ENCODE results near the gene C1orf50.

The C1orf50 gene

GRCh38 chr1:42737257-42737656 lies 29.8 kb upstream of the C1orf50 start:
- H4K8ac ChIP-seq (ENCODE audit: low read length) = no peak overlapping the region
- no peak overlapping the region for H3K4me3 ChIP-seq (ENCODE audit: insufficient read depth in 1 of 2, low read depth in 1 of 2, low read length in 2 of 2)

GRCh38 chr1:42737986-42738677 lies 28.9 kb upstream of the C1orf50 start:
- Histone ChIP-seq H3K23ac (ENCODE audit: low read length in 2 of 2) (no peak overlapping the region), H3K9ac (ENCODE audit: low read length) (no peak overlapping the region), H3K36me3 (ENCODE audit: control insufficient read depth in 1 of 2, insufficient read depth in 2 of 2, low read depth in 1 of 2, low read length in 2 of 2) (no peaks in the 10 kb centered on the region), H2BK5ac (ENCODE audit: low read depth, low read length, poor library complexity, severe bottlenecking) (no peak overlapping the region), H2BK12ac (ENCODE audit: low read length in 2 of 2) (no peak overlapping the region), H3K18ac (ENCODE audit: low read depth in 1 of 2, low read length in 2 of 2) (no peak overlapping the region), H3K27me3 (ENCODE audit: control insufficient read depth in 1 of 2, insufficient read depth in 1 of 2, low read length in 2 of 2) (no peaks in the 10 kb centered on the region), H3K9me3 (ENCODE audit: control insufficient read depth, low read length) (no peaks in the 10 kb centered on the region), H2AFZ (ENCODE audit: low read depth, low read length) (no peak overlapping the region), H2BK15ac (ENCODE audit: low read depth, poor library complexity, severe bottlenecking) (no peak overlapping the region), H3K4me1 (ENCODE audit: control insufficient read depth, insufficient read depth, low read depth, low read length) (peaks cover 3% of the 10 kb centered on the region), H3K14ac (ENCODE audit: low read length in 2 of 2) (peak overlapping the region in 1 of 2 experiments; percentile 30), H4K8ac (ENCODE audit: low read length) (no peak overlapping the region), H2AK5ac (ENCODE audit: low read length, severe bottlenecking) (no peak overlapping the region), H3K4me3 (ENCODE audit: insufficient read depth in 1 of 2, low read depth in 1 of 2, low read length in 2 of 2) (no peak overlapping the region), H3K4ac (ENCODE audit: low read depth in 1 of 2, low read length in 2 of 2) (no peak overlapping the region), H3K79me1 (replicated peaks; ENCODE audit: low read length, poor library complexity, severe bottlenecking) (no peaks in the 10 kb centered on the region), H3K4me2 (ENCODE audit: low read length, poor library complexity, severe bottlenecking) (no peak overlapping the region), H3K27ac (ENCODE audit: low read length, poor library complexity, severe bottlenecking) (no peak overlapping the region), H4K91ac (ENCODE audit: low read length) (no peak overlapping the region), H2BK120ac (ENCODE audit: low read depth, low read length) (no peak overlapping the region)
- 90% methylated on average over 21 of the region's 21 CpGs for WGBS
- DNase-seq = no peak

More at GRCh38 chr1:42737257-42737656, 29.8 kb upstream of the C1orf50 start:
- Histone ChIP-seq H3K9ac (ENCODE audit: low read length) (no peak overlapping the region), H2AK5ac (ENCODE audit: low read length, severe bottlenecking) (no peak overlapping the region), H3K27me3 (ENCODE audit: control insufficient read depth in 1 of 2, insufficient read depth in 1 of 2, low read length in 2 of 2) (no peaks in the 10 kb centered on the region), H3K14ac (ENCODE audit: low read length in 2 of 2) (no peak overlapping the region), H4K91ac (ENCODE audit: low read length) (no peak overlapping the region), H3K4me2 (ENCODE audit: low read length, poor library complexity, severe bottlenecking) (no peak overlapping the region), H2BK15ac (ENCODE audit: low read depth, poor library complexity, severe bottlenecking) (no peak overlapping the region), H3K36me3 (ENCODE audit: control insufficient read depth in 1 of 2, insufficient read depth in 2 of 2, low read depth in 1 of 2, low read length in 2 of 2) (no peaks in the 10 kb centered on the region), H3K23ac (ENCODE audit: low read length in 2 of 2) (no peak overlapping the region), H3K4me1 (ENCODE audit: control insufficient read depth, insufficient read depth, low read depth, low read length) (peaks cover 3% of the 10 kb centered on the region), H3K27ac (ENCODE audit: low read length, poor library complexity, severe bottlenecking) (no peak overlapping the region), H3K79me1 (replicated peaks; ENCODE audit: low read length, poor library complexity, severe bottlenecking) (no peaks in the 10 kb centered on the region), H3K4ac (ENCODE audit: low read depth in 1 of 2, low read length in 2 of 2) (no peak overlapping the region), H2BK5ac (ENCODE audit: low read depth, low read length, poor library complexity, severe bottlenecking) (no peak overlapping the region), H3K9me3 (ENCODE audit: control insufficient read depth, low read length) (no peaks in the 10 kb centered on the region), H3K18ac (ENCODE audit: low read depth in 1 of 2, low read length in 2 of 2) (no peak overlapping the region), H2AFZ (ENCODE audit: low read depth, low read length) (no peak overlapping the region), H2BK120ac (ENCODE audit: low read depth, low read length) (no peak overlapping the region), H2BK12ac (ENCODE audit: low read length in 2 of 2) (no peak overlapping the region)
- no peak for DNase-seq
- 83% methylated on average over 5 of the region's 5 CpGs for WGBS

GRCh38 chr1:42738678-42739226 lies 28.3 kb upstream of the C1orf50 start:
- Histone ChIP-seq H3K9me3 (ENCODE audit: control insufficient read depth, low read length) (no peaks in the 10 kb centered on the region), H3K14ac (ENCODE audit: low read length in 2 of 2) (no peak overlapping the region), H3K9ac (ENCODE audit: low read length) (no peak overlapping the region), H3K4me1 (ENCODE audit: control insufficient read depth, insufficient read depth, low read depth, low read length) (peaks cover 3% of the 10 kb centered on the region), H3K36me3 (ENCODE audit: control insufficient read depth in 1 of 2, insufficient read depth in 2 of 2, low read depth in 1 of 2, low read length in 2 of 2) (no peaks in the 10 kb centered on the region), H2AFZ (ENCODE audit: low read depth, low read length) (no peak overlapping the region), H3K4me2 (ENCODE audit: low read length, poor library complexity, severe bottlenecking) (no peak overlapping the region), H3K79me1 (replicated peaks; ENCODE audit: low read length, poor library complexity, severe bottlenecking) (no peaks in the 10 kb centered on the region), H2AK5ac (ENCODE audit: low read length, severe bottlenecking) (no peak overlapping the region), H2BK15ac (ENCODE audit: low read depth, poor library complexity, severe bottlenecking) (no peak overlapping the region), H3K4ac (ENCODE audit: low read depth in 1 of 2, low read length in 2 of 2) (no peak overlapping the region), H2BK12ac (ENCODE audit: low read length in 2 of 2) (no peak overlapping the region), H3K18ac (ENCODE audit: low read depth in 1 of 2, low read length in 2 of 2) (no peak overlapping the region), H3K27me3 (ENCODE audit: control insufficient read depth in 1 of 2, insufficient read depth in 1 of 2, low read length in 2 of 2) (no peaks in the 10 kb centered on the region), H2BK5ac (ENCODE audit: low read depth, low read length, poor library complexity, severe bottlenecking) (no peak overlapping the region), H3K4me3 (ENCODE audit: insufficient read depth in 1 of 2, low read depth in 1 of 2, low read length in 2 of 2) (no peak overlapping the region), H4K8ac (ENCODE audit: low read length) (no peak overlapping the region), H3K23ac (ENCODE audit: low read length in 2 of 2) (no peak overlapping the region), H2BK120ac (ENCODE audit: low read depth, low read length) (no peak overlapping the region), H3K27ac (ENCODE audit: low read length, poor library complexity, severe bottlenecking) (no peak overlapping the region), H4K91ac (ENCODE audit: low read length) (no peak overlapping the region)
- DNase-seq = no peak
- 82% methylated on average over 7 of the region's 8 CpGs for WGBS

GRCh38 chr1:42739753-42740700 lies 27.0 kb upstream of the C1orf50 start, which contains the start of gene CLDN19:
Gene CLDN19, minus strand, starts transcription at chr1:42740236. Its CDS starts 173 bp downstream, at chr1:42740063.
- 54% methylated on average over 25 of the region's 27 CpGs for WGBS
- no peak for DNase-seq
- Histone ChIP-seq H3K4me2 (ENCODE audit: low read length, poor library complexity, severe bottlenecking) (no peak within 1 kb of the TSS), H3K4me3 (ENCODE audit: insufficient read depth in 1 of 2, low read depth in 1 of 2, low read length in 2 of 2) (no peak within 1 kb of the TSS), H3K9me3 (ENCODE audit: control insufficient read depth, low read length) (no peaks in the 10 kb centered on the region), H2AFZ (ENCODE audit: low read depth, low read length) (peak within 1 kb of the TSS; percentile 5), H3K27me3 (ENCODE audit: control insufficient read depth in 1 of 2, insufficient read depth in 1 of 2, low read length in 2 of 2) (no peaks in the 10 kb centered on the region), H2BK12ac (ENCODE audit: low read length in 2 of 2) (no peak within 1 kb of the TSS), H3K27ac (ENCODE audit: low read length, poor library complexity, severe bottlenecking) (no peak within 1 kb of the TSS), H3K4ac (ENCODE audit: low read depth in 1 of 2, low read length in 2 of 2) (no peak within 1 kb of the TSS), H2AK5ac (ENCODE audit: low read length, severe bottlenecking) (no peak within 1 kb of the TSS), H2BK15ac (ENCODE audit: low read depth, poor library complexity, severe bottlenecking) (no peak within 1 kb of the TSS), H3K18ac (ENCODE audit: low read depth in 1 of 2, low read length in 2 of 2) (no peak within 1 kb of the TSS), H3K14ac (ENCODE audit: low read length in 2 of 2) (peak within 1 kb of the TSS in 1 of 2 experiments; percentile 82), H3K23ac (ENCODE audit: low read length in 2 of 2) (no peak within 1 kb of the TSS), H2BK5ac (ENCODE audit: low read depth, low read length, poor library complexity, severe bottlenecking) (no peak within 1 kb of the TSS), H4K91ac (ENCODE audit: low read length) (no peak within 1 kb of the TSS), H4K8ac (ENCODE audit: low read length) (no peak within 1 kb of the TSS), H3K79me1 (replicated peaks; ENCODE audit: low read length, poor library complexity, severe bottlenecking) (no peaks in the 10 kb centered on the region), H3K9ac (ENCODE audit: low read length) (no peak within 1 kb of the TSS), H3K4me1 (ENCODE audit: control insufficient read depth, insufficient read depth, low read depth, low read length) (peaks cover 3% of the 10 kb centered on the region), H3K36me3 (ENCODE audit: control insufficient read depth in 1 of 2, insufficient read depth in 2 of 2, low read depth in 1 of 2, low read length in 2 of 2) (no peaks in the 10 kb centered on the region), H2BK120ac (ENCODE audit: low read depth, low read length) (no peak within 1 kb of the TSS)
